KG1 (cell line): ENCODE results near the gene GCGR.

Source experiments
- DNase-seq: peaks from one replicate; lab custom pipeline; 2025; lab: John Stamatoyannopoulos, UW

The GCGR gene

DNA sequence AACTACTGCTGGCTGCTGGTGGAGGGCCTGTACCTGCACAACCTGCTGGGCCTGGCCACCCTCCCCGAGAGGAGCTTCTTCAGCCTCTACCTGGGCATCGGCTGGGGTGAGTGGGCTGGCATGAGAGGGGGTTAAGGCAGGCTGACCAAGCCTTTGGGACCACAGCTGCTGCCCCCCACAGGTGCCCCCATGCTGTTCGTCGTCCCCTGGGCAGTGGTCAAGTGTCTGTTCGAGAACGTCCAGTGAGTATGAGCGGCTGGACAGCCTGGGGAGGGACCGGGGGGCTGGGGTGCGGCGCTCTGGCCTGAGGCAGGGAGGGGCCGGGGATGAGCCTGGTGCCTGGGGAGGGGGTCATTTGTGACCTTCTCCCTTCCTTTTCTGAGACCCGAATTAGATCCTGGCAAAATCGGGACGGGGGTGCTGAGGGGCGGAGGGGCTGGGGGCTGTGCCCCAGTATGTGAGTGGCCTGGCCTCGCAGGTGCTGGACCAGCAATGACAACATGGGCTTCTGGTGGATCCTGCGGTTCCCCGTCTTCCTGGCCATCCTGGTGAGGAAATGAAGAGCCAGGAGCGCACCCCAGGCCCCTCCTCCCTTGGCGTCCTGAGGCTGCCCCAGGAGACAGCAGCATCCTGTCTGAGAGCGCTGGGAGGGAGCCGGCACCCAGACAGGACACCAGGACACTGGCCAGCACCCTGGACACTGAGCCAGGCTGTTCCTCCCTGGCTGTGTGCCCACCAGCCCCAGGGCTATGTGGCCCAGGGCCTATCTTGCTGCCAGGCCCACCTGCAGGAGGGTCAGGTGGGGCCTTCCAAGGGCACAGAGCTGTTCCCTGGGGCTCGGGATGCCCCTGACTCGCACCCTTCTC is 8.0 kb downstream of the GCGR start:
- DNase-seq, result no peak

GRCh38 chr17:81812571-81813370 is 8.8 kb downstream of the GCGR start:
- no peak for DNase-seq

- no peak for DNase-seq
Observed at GRCh38 chr17:81813371-81813684, 9.4 kb downstream of the GCGR start.

DNA sequence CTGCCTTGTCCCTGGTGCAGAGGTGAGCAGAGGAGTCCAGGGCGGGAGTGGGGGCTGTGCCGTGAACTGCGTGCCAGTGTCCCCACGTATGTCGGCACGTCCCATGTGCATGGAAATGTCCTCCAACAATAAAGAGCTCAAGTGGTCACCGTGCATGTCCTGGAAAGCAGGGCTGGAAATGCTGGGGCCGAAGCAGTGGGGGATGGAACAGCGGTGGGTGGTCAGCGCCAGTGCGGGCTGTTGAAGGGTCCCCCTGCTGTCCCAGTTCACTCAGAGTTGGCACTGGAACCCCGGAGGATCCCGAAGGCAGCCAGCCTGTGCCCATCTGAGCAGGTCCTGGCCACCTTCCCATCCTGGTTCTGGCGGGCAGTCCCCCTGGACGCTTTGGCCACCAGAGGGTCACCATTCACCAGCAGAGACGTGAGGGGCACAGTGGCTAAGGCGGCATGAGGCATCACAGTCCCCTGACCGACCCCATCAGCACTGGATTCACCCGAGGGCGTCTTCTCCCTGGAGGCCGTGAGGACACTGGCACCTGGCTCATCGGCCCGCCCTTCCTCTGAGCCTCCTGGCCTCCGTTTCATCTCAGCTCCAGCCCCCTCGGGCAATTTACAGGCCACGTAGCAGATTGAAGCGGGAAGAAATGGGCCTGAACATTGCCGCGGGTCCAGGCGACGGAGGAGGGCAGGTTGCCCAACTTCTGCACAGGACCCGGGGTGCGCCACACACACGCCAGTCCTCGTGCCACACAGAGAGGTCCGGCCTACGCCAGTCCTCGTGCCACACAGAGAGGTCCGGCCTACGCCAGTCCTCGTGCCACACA is 10.1 kb downstream of the GCGR start:
- DNase-seq, result no peak

GRCh38 chr17:81814748-81815645 is 11.0 kb downstream of the GCGR start:
- no peak for DNase-seq

DNA sequence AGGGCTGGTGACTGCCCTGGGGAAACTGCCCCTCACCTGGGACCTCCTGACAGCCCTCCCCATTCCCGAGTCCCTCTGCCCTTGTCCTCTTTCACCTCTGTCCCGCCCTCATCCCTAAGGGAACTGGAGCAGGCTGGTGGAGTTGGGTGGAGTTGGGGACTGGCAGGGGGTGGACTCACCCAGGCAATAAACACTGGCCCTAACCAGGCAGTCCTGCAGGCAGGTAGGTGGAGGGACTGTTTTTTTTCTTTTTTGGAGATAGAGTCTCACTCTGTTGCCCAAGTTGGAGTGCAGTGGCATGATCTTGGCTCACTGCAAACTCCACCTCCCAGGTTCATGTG is 11.7 kb downstream of the GCGR start:
- DNase-seq, result no peak

GRCh38 chr17:81817758-81818147 is 13.8 kb downstream of the GCGR start:
- DNase-seq, result no peak

- no peak for DNase-seq
Observed at GRCh38 chr17:81819708-81820107, 15.8 kb downstream of the GCGR start.

GRCh38 chr17:81821147-81821546 is 17.2 kb downstream of the GCGR start:
- no peak for DNase-seq

DNA sequence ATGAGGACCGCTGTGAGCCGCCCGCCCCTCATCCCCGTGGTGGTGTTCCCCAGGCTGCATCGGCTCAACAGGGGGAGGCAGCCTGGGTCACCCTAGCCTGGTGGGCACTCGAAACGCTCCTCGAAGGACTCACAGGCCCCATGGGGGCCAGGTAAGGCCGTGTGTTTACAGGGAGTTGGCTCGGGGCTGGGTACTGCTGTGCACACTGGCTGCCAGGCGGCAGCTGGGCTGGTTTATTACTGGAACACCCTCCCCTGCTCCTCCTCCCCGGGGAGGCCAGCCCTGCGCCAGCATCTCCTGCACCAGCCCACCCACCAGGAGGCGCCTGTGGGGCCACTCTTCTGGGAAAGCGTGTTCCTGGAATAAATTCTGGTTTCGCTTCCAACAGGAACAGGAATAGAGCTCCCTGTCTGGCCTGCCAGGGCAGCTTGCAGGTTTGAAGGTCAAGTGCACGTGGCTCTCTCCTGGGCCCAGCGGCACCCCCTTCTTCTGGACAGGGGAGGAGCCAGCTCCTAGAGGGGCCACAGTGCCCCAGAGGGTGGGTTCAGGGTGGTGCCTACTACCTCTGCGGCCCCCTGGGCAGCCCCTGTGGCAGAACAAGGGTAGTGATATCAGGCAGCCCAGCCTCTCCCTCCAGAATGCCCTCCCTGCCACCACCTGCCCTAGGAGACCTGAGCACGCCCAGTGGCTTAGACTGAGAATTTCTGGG is 17.8 kb downstream of the GCGR start:
- DNase-seq, result no peak

GRCh38 chr17:81822312-81822637 is 18.3 kb downstream of the GCGR start:
- no peak for DNase-seq

- no peak for DNase-seq
Observed at GRCh38 chr17:81822996-81823819, 19.3 kb downstream of the GCGR start.

DNA sequence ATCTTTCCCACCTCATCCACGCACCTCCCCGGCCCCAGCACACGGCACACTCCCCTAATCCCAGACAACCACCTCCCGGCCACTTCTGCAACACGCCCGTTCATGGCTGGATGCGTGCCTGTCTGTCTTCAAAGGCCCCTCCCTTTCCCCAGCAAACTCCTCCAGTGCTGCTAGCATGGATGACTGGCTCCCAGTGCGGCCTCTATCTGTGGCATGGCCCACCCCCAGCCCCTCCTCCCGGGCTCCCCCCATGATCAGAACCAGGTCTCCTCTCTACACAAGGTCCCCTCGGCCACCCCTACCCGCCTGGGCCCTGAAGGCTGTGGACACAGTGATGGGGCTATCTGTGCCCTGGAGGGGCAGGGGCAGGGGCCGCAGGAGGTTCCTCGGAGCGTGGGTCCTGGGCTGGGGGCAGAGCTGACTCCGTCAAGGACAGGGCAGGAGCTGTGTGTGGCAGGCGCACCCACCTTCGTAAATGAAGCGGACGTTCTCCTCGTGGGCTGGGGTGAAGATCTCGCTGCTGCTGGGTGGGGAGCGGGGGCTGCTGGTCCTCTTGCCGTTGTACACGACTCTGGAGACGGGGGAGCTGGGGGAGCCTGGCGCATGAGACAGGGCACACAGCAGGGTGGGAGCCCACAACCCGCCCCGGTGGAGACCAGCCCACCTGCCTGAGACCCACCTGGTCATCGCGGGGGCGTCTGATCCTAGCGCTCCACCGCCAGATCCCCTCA is 20.0 kb downstream of the GCGR start:
- no peak for DNase-seq

DNA sequence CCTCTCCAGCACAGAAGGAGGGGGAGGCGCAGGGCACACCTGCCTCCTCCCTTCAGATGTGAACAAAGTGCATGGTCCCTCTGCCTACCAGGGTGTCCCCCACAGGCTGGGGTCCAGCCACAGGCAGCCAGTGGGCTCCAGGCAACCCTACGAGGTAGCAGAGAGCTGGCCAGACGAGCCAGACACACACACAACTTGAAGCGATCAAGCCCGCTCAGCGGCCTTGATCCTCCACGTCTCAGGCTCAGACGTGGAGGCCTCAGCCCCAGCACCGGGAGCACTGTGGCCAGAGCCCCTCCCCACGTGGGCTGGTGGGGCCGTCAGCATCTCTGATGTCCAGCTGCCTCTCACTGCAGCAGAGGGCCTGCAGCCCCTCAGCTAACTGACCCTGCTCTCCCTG is 20.6 kb downstream of the GCGR start:
- no peak for DNase-seq

- no peak for DNase-seq
Observed at GRCh38 chr17:81825841-81826466, 22.0 kb downstream of the GCGR start.

GRCh38 chr17:81828656-81829055 is 24.7 kb downstream of the GCGR start:
- DNase-seq, result no peak

GRCh38 chr17:81829858-81830257 is 25.9 kb downstream of the GCGR start:
- no peak for DNase-seq

GRCh38 chr17:81831563-81831956 is 27.6 kb downstream of the GCGR start:
- no peak for DNase-seq

DNA sequence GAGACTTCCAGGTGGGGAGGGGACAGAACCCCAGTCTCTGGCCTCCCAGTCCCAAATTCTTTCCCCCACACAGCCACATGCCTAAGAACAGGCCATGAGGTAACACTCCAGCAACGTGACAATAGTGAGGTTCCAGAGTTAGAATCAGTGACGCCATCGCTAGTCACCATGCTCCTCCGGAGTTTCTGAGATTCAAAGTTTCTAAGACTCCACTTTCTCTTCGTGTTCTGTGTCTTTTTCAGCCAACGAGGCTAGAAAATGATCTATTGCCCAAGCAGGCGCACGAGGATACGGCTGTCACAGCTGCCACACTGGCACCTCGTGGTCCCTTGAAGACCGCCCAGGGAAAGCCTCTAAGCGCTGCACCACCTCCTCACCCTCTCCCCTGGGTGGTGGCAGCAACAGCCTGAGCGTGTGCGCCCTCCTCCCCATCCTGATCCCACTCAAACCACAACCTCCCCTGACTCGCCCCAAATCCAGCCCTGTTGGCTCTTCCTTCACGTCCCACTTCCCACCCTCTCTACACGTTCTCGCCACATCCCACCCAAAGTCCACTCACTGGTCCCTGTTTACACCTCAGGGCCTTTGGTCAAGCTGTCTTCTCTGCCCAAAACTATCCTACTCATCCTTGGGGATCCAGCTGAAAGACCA is 28.1 kb downstream of the GCGR start:
- no peak for DNase-seq
